Fibroblast of villous mesenchyme (primary cell): ENCODE data around the gene ZNF329. TPM values are rescaled to one million over a fixed set of nuclear protein-coding genes. Genes with fewer than 3 reads are reported as not detected.
"Not testable (repeated sequence)": the region's sequence is repeated elsewhere in the genome, so short reads cannot be mapped to it uniquely, and the experiment has no call there.

Experiments used
- DNase-seq: peaks from one replicate; pipeline ENCODE4 v3.0.0-alpha.2; 2010; ENCODE audit warnings: low read depth
- H3K4me3 ChIP-seq: 2 replicates; pipeline ENCODE4 v1.5.1; 2011; ENCODE audit warnings: low read depth, mild to moderate bottlenecking, low read length
- CTCF ChIP-seq: IDR thresholded peaks from 2 replicates; pipeline ENCODE4 v1.5.1; 2012; ENCODE audit warnings: low read depth, mild to moderate bottlenecking, low read length; ENCODE audit not compliant: insufficient read depth
- total RNA-seq: library from RNA; depleted of rRNA; stranded (reverse); fragments of >200 nt; gene quantifications from 2 replicates; pipeline ENCODE4 v1.2.3, GENCODE V29; 2012

Gene ZNF329
- total RNA-seq, 1 donor, result 14.2 TPM

- no peak overlapping the region for H3K4me3 ChIP-seq
- no peak for DNase-seq
- TF ChIP-seq CTCF, result no peak
Measured at GRCh38 chr19:58153386-58153785, 2.8 kb upstream of the ZNF329 start.

- not testable (repeated sequence) for H3K4me3 ChIP-seq, DNase-seq
Measured at GRCh38 chr19:58147475-58147874, 3.1 kb downstream of the ZNF329 start.

GRCh38 chr19:58145849-58146248 is 4.7 kb downstream of the ZNF329 start:
- TF ChIP-seq CTCF, result no peak
- no peak for DNase-seq
- H3K4me3 ChIP-seq, result no peak overlapping the region

- no peak for TF ChIP-seq CTCF
- no peak for DNase-seq
- no peak overlapping the region for H3K4me3 ChIP-seq
Measured at GRCh38 chr19:58134244-58134643, 16.3 kb downstream of the ZNF329 start.

- H3K4me3 ChIP-seq, result no peak overlapping the region
- no peak for DNase-seq
- no peak for TF ChIP-seq CTCF
Measured at GRCh38 chr19:58129284-58129683, 21.3 kb downstream of the ZNF329 start.

GRCh38 chr19:58128041-58128685 is 22.4 kb downstream of the ZNF329 start:
- DNase-seq, result no peak

GRCh38 chr19:58123354-58123753 is 27.2 kb downstream of the ZNF329 start:
- H3K4me3 ChIP-seq, result no peak overlapping the region
- TF ChIP-seq CTCF, result no peak
- DNase-seq, result no peak

More at GRCh38 chr19:58128041-58128685, 22.4 kb downstream of the ZNF329 start:
- no peak overlapping the region for H3K4me3 ChIP-seq
- TF ChIP-seq CTCF, result no peak
